KOPT-K1 (cell line): Measurements from ENCODE around the gene ATP6V1C2.

Source experiments
- H3K27ac ChIP-seq: fragments of 200-600 bp; sonication (generic); 2 replicates; pipeline ENCODE4 v1.5.1; 2016; ENCODE audit warnings: antibody characterized with exemption, mild to moderate bottlenecking, low read depth, low read length; ENCODE audit not compliant: poor library complexity, severe bottlenecking
- H3K36me3 ChIP-seq: fragments of 200-600 bp; sonication (generic); 2 replicates; pipeline ENCODE4 v1.5.1; 2017; ENCODE audit warnings: antibody characterized with exemption, mild to moderate bottlenecking, low read length, moderate library complexity; ENCODE audit not compliant: insufficient read depth
- H3K9me3 ChIP-seq: fragments of 200-600 bp; sonication (generic); 2 replicates; pipeline ENCODE4 v1.5.1; 2017; ENCODE audit warnings: antibody characterized with exemption, low read length, mild to moderate bottlenecking; ENCODE audit not compliant: insufficient read depth, poor library complexity, severe bottlenecking

Gene ATP6V1C2

DNA sequence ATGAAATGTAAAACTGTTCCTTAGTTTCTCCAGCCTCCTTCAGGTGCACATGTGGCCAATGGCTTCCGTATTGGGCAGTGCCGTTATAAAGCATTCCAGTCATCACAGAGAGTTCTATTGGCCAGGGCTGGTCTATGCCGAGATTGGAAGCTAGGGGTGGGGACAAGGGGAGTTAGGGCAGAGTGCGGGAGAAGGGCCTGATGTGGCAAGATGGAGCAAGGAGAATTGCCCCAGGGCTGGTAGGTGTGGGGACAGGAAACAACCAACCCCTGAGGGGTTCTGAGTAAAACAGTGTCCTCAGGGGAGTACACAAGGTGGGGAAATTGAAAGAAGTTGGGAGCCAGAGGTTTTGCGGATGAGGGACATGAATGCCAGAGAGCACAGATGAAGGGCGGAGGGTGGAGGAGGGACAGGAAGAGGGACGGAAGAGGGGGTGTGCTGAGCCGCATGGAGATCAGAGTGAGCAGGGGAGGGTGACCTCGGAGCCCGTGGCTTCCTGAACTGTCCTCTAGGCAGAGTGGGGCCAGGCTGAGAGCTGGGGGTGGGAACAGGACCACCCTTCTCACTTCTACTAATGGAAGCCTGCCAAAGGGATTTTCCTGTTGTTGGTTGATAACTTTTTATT, 9.1 kb upstream of the ATP6V1C2 start:
- H3K36me3 ChIP-seq: no peaks in the 10 kb centered on the region
- H3K9me3 ChIP-seq: no peaks in the 10 kb centered on the region
- H3K27ac ChIP-seq: no peak overlapping the region

DNA sequence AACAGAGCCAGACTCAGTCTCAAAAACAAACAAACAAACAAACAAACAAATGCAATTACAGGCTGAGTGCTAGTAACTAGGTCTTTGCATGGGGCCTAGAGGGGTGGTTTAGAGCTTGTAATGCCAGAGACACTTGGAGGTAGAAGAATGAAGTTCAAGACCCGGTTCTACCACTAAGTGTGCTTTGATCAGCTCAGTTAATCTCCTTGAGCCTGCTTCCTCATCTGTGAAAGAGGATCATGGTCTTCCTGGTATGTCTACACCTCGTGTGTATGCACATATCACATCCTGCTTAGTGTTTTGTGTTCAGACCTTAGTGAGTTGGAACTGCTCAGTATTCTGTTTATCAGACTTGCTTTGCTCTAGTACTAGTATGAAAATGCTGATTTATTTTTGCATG, 4.8 kb upstream of the ATP6V1C2 start:
- Histone ChIP-seq H3K36me3 (no peaks in the 10 kb centered on the region), H3K27ac (no peak overlapping the region), H3K9me3 (no peaks in the 10 kb centered on the region)

DNA sequence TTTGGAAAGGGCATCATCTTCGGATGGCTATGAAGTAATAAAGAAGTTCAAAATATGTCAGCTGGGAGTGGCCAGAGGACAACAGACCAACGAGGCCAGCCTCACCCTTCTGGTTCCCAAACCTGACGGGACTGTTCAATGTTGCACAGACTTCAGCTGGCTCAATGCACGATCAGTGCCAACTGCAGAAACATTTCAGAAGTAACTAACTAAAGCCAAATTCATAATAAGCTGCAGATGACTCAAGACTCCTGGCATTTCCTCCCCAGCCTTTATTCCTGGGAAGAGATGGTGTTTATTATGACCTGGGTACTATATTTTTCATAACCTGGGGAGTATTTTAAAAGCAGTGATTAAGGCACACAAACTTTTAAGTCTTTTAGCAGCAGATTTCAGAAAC, 3.8 kb upstream of the ATP6V1C2 start:
- Histone ChIP-seq H3K9me3 (no peaks in the 10 kb centered on the region), H3K27ac (no peak overlapping the region)

DNA sequence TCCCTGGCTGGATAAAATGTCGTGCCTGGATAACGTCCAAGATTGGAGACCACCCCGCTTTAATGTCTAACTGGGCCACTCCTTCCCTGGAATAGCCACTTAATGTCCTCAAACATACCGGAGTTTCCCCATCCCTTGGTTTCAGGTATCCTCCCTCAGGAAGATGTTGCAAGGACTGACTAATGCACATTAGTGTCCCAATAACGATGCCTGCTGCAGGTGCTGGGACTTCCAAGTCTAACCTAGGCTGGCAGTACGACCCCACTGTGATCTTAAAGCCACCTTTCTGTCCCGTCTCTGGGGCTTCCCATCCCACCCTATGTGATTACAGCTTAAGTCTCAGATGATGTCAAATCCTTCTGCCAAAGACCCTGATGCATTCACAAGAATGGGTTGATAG, 1.1 kb upstream of the ATP6V1C2 start:
- Histone ChIP-seq H3K9me3 (no peaks in the 10 kb centered on the region), H3K27ac (no peak overlapping the region), H3K36me3 (no peaks in the 10 kb centered on the region)

More for the DNA sequence above, 3.8 kb upstream of the ATP6V1C2 start:
- H3K36me3 ChIP-seq: no peaks in the 10 kb centered on the region

DNA sequence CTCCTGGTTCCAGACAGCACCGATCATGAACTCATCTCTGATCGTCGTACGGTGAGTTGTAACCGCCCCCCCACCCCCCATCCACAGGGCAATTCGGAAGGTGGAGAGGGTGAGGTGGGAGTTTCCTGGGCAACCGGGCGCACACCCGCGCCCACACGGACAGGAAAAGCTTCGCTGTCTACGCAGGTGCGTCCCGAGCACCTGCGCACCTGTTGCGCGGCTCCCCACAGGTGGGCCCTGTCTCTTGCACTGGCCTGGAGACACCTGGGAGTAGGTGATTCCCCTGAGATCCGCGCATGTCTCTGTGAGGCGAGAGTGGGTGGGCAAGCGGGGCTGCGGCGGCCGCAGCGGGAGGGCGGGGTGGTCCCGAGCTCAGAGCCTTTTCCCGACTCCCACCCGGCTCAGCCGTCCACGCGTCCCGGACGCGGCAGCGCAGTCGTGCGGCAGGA, 459 bp upstream of the ATP6V1C2 start:
- Histone ChIP-seq H3K9me3 (no peaks in the 10 kb centered on the region), H3K36me3 (no peaks in the 10 kb centered on the region), H3K27ac (no peak overlapping the region)

DNA sequence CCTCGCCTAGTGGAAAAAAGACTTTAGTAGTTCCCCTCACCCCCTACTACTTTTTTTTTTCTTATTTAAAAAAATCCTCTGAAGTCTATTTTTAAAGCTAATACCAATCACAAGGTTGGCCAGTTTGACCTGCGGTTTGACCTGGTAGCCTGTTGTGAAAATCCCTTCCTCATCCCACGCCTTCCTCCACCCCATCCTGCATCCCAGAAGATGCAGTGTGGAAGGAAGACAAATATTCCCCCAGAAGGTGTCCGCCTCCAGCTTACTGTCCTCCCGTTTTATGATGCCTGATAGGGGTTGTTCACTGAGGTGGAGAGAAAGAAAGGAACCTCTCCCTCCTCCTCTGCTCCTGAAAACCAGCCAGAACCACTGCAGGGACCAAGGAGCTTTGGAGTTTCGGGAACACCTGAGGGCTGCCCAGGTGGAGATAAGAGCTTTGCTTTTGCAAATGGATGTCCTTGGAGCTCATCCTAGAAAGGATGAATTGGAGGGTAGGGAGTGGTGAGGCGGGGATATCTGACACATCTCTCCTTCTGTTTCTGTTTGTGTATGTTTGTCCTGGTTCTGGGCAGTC, 909 bp downstream of the ATP6V1C2 start:
- no peaks in the 10 kb centered on the region for H3K9me3 ChIP-seq
- no peaks in the 10 kb centered on the region for H3K36me3 ChIP-seq
- H3K27ac ChIP-seq: no peak overlapping the region

DNA sequence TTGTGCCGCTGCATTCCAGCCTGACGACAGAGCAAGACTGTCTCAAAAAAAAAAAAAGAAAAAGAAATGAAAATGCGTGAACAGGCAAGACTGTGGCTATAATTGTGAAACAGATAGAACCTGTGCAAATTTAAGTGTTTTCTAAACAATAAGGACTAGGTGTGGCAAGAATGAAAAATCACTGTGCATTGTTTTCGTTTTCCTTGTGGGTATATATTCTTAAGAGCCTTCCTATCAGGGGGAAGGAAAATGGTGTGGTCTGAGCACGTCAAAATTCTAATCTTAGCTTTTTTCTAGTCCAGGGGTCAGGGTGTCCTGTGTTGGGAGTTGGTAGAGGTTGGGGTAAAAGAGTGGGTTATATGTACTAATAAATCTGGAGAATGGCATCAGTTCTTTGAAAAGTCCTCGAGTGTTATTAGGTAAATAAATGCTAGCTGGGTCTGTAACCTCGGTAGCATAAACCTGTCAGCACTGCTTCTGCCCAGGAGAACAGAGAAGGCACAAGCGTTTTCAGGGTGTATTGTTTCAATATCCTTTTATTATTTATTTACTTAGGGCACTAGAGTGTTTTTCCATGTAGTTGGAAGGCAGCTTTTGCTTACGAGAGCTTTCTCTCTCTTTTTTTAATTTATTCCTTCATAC, 11.6 kb downstream of the ATP6V1C2 start:
- Histone ChIP-seq H3K36me3 (no peaks in the 10 kb centered on the region), H3K9me3 (no peaks in the 10 kb centered on the region), H3K27ac (no peak overlapping the region)

DNA sequence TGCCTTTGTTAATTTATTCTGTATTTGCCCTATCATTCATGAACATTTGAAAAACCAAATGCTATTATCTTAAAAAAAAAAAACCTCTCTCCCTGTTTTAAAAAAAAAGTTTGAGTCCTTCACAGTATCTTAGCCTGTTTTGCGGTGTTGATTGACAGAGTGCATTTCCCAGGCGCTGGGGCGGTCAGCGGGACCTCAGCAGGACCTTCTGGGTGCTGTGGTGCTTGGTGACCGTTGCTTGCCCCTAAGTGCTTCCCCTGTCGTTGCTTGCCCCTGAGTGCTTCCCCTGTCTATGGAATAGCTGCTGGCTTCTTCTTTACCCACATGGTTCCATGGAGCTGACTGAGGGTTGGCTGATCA, 12.1 kb downstream of the ATP6V1C2 start:
- no peaks in the 10 kb centered on the region for H3K9me3 ChIP-seq
- H3K27ac ChIP-seq: no peak overlapping the region
- no peaks in the 10 kb centered on the region for H3K36me3 ChIP-seq

DNA sequence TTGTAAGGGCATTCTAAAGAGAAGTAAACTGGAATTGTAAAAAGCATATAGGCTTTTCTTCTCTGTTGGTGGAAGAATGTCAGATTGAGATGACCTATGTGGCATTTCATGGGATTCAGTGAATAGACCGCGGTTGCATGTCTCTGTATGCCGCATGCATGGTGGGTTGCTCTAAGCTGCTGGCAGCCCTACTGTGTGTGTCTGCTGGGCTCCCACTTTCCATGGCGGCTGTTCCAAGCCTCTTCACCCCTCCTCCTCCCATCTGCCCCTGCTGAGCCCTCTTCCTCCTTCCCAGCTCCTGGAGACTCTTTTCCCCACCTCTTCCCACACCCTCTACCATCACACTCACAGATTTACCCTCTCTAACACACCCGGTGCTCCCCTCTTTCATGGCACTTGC, 12.6 kb downstream of the ATP6V1C2 start:
- no peak overlapping the region for H3K27ac ChIP-seq
- H3K36me3 ChIP-seq: no peaks in the 10 kb centered on the region
- H3K9me3 ChIP-seq: no peaks in the 10 kb centered on the region

DNA sequence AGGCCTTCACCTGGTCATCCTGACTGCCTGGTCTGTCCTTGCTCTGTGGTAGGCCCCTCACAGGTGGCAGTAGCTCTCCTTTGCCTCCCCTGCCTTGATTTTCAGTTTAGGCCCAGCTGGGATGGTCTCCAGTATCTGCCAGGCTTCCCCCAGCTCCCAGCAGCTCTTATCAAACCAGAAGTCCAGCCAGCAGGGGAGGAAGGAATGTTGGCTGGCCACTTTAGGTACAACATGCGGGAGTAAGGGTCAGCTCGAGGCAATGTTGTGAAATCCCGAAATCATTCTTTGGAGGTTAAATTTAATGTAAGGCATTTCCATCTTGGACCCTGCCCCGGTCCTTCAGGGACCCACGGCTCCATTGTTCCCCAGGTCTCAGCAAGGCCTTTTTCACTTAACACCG, 16.8 kb downstream of the ATP6V1C2 start:
- Histone ChIP-seq H3K36me3 (no peaks in the 10 kb centered on the region), H3K27ac (no peak overlapping the region), H3K9me3 (no peaks in the 10 kb centered on the region)

DNA sequence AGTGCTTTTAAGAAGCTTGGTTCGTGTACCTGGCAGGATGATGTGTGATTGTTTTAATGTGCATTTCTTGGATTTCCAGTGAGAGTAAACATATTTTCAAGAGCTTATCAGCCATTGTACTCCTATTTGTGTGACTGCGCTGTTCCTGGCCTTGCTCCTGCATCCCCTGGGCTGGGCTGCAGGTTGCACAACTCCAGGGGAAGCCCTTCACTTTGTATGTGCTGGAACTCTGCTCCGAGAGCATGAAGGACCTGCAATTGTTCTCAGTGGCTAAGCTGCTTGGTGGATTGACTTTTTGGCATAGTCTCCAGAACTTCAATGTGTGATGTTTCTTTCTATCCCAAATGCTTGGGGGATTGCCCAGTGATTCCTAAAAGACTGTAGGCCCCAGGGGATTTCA, 18.8 kb downstream of the ATP6V1C2 start:
- Histone ChIP-seq H3K27ac (no peak overlapping the region), H3K36me3 (no peaks in the 10 kb centered on the region), H3K9me3 (no peaks in the 10 kb centered on the region)

DNA sequence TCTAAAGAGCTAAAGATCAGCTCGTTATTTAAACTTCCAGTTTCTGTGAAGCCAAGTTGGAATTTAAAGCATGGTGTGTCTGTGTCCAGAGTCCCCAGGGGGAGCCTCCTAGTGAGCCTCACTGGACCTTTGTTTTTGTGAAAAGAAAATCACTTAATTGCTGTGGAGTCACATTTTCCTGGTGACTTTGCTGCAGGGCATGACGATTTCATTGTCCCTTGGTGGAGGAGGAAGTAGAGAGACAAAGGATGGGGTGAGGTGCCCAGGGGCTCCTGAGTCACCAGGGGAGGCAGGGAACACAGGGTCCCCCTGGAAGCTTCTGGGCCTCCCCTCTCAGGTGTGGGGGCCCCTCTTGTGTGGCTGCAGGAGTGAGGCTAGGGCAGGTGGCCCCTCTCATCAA, 19.7 kb downstream of the ATP6V1C2 start:
- Histone ChIP-seq H3K36me3 (no peaks in the 10 kb centered on the region), H3K27ac (no peak overlapping the region), H3K9me3 (no peaks in the 10 kb centered on the region)

DNA sequence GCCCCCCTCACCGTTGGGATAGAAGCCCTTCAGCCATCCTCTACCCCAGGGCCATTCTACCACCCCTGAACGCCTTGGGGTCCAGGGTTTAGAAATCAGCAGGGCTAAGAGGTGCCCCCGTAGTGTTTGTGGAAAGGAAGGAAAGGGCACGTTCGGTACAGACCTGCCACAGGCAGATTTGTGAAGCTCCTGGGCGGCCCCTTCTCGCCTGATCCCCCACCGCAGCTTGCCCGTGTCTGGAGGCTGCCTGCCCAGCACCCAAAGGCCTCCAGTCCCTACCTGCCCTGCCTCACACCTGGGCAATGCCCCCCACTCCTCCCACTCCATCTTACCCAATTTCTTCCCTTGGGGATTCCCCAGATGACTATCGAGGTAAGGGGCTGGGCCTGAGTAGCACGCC, 21.2 kb downstream of the ATP6V1C2 start:
- no peaks in the 10 kb centered on the region for H3K9me3 ChIP-seq
- H3K36me3 ChIP-seq: no peaks in the 10 kb centered on the region
- no peak overlapping the region for H3K27ac ChIP-seq

DNA sequence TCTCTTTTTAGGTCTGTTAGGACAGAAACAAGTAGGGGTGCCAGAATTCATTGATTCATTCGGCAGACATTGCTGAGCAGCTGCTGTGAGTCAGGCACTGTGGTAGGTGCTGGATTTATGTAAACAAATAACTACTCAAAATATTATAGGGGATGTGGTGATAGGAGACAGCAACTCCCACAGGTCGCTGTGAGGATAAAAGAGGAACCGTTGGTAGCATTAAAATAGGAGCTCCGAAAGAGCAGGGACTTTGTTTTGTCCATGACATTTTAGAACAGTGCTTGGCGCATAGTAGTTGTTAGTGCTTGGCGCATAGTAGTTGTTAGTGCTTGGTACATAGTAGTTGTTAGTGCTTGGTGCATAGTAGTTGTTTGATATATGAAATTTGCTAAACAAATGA, 29.2 kb downstream of the ATP6V1C2 start:
- Histone ChIP-seq H3K9me3 (no peaks in the 10 kb centered on the region), H3K36me3 (no peaks in the 10 kb centered on the region), H3K27ac (no peak overlapping the region)

DNA sequence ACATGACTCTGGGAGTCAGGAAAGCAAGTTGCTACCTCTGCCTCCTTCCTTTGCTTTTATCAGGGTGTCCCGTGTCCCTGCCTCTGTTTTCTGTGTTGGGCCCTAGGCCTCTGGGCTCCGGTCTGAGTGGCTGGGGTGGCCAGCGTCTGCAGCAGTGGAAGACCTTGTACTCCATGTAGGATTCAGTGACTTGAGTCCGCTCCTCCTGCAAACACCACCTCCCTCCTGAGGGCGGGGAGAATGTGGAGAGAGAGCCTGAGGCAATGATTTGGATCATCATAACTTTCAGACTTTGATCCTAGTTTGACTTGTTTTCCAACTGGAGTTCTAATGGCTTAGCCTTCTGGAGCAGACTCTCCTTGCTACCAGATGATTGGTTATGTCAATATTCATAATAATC, 30.8 kb downstream of the ATP6V1C2 start:
- H3K36me3 ChIP-seq: no peaks in the 10 kb centered on the region

DNA sequence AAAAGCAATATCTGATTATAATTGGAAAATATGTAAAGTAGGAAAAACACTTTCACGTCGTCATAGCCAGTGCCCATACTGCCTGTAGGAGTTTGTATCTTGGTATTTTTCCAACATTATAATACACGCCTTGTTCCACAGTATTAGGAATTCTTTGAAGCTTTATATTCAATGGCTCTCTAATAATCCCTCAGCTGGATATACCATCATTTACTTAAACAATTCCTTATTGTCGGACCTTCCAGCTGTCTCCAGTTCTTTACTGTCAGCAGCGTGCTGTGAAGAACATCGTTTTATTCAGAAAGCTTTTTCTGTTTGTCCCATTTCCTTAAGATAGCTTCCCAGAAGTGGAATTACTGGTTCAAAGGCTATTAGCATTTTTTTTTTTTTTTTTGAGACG, 31.7 kb downstream of the ATP6V1C2 start:
- no peaks in the 10 kb centered on the region for H3K9me3 ChIP-seq
- no peaks in the 10 kb centered on the region for H3K36me3 ChIP-seq
- no peak overlapping the region for H3K27ac ChIP-seq

More for the DNA sequence above, 30.8 kb downstream of the ATP6V1C2 start:
- H3K9me3 ChIP-seq: no peaks in the 10 kb centered on the region
- H3K27ac ChIP-seq: no peak overlapping the region
